Ectodermal cell (in vitro differentiated cells): ENCODE data around the gene YTHDC2.

Experiments
- H3K27ac ChIP-seq: 2 replicates; pipeline ENCODE4 v1.7.0; 2013; ENCODE audit warnings: mild to moderate bottlenecking, low read depth, low read length; ENCODE audit not compliant: insufficient read depth, poor library complexity, severe bottlenecking
- H3K27me3 ChIP-seq: 2 replicates; pipeline ENCODE4 v1.7.0; 2013; ENCODE audit warnings: mild to moderate bottlenecking, low read length; ENCODE audit not compliant: insufficient read depth, control insufficient read depth, poor library complexity, severe bottlenecking
- H3K36me3 ChIP-seq: one replicate; pipeline ENCODE4 v1.7.0; 2013; ENCODE audit warnings: low read length; ENCODE audit not compliant: control insufficient read depth, insufficient read depth
- H3K4me1 ChIP-seq: one replicate; pipeline ENCODE4 v1.7.0; 2013; ENCODE audit warnings: low read length; ENCODE audit not compliant: control insufficient read depth, insufficient read depth
- H3K4me3 ChIP-seq: 2 replicates; pipeline ENCODE4 v1.7.0; 2013; ENCODE audit warnings: low read depth, low read length, control low read depth; ENCODE audit not compliant: insufficient read depth
- H3K9me3 ChIP-seq: 2 replicates; pipeline ENCODE4 v1.7.0; 2013; ENCODE audit warnings: mild to moderate bottlenecking, low read length, moderate library complexity; ENCODE audit not compliant: control insufficient read depth
- WGBS, 2 experiments: methylation state at CpG; one replicate each; pipeline ENCODE4 v1.1.7; 2013; ENCODE audit warnings: missing lambda C conversion rate in 2 of 2; 5-methylcytosine and 5-hydroxymethylcytosine counted together

YTHDC2 gene

GRCh38 chr5:113518884-113519283, 5.4 kb downstream of the YTHDC2 start:
- H3K36me3 ChIP-seq = no peaks in the 10 kb centered on the region
- 95 to 98% methylated on average over 4 of the region's 4 CpGs for WGBS, 2 experiments
- H3K27ac ChIP-seq = no peak overlapping the region
- no peaks in the 10 kb centered on the region for H3K9me3 ChIP-seq
- peaks cover 5% of the 10 kb centered on the region for H3K4me1 ChIP-seq
- no peak overlapping the region for H3K4me3 ChIP-seq
- no peaks in the 10 kb centered on the region for H3K27me3 ChIP-seq

DNA sequence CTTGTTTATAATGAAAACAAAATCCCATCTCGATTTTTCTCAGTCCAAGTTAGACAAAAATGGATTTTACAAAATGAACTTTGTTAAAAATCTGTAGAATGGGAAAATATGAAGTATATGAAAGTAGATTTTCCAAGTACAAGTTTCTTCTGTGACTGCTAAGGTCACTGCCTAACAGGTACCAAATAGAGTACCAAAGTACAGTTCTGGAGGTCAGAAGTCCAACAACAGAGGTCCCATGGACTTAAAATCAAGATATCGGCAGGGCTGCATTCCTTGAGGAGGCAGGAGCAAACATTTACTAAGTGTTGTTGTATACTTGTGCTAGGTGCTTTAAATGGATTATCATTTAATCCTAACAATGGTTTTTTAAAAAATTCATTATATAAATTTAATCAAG, 5.9 kb downstream of the YTHDC2 start:
- no peaks in the 10 kb centered on the region for H3K9me3 ChIP-seq
- H3K36me3 ChIP-seq = no peaks in the 10 kb centered on the region
- H3K4me3 ChIP-seq = no peak overlapping the region
- no peak overlapping the region for H3K27ac ChIP-seq
- WGBS, 2 experiments = 98 to 100% methylated on average over 2 of the region's 2 CpGs
- no peaks in the 10 kb centered on the region for H3K27me3 ChIP-seq
- H3K4me1 ChIP-seq = peaks cover 4% of the 10 kb centered on the region

- Histone ChIP-seq H3K4me1 (no peaks in the 10 kb centered on the region), H3K4me3 (no peak overlapping the region), H3K27me3 (no peaks in the 10 kb centered on the region), H3K27ac (no peak overlapping the region), H3K36me3 (no peaks in the 10 kb centered on the region), H3K9me3 (no peaks in the 10 kb centered on the region)
Measured at GRCh38 chr5:113520429-113520828, 6.9 kb downstream of the YTHDC2 start.

DNA sequence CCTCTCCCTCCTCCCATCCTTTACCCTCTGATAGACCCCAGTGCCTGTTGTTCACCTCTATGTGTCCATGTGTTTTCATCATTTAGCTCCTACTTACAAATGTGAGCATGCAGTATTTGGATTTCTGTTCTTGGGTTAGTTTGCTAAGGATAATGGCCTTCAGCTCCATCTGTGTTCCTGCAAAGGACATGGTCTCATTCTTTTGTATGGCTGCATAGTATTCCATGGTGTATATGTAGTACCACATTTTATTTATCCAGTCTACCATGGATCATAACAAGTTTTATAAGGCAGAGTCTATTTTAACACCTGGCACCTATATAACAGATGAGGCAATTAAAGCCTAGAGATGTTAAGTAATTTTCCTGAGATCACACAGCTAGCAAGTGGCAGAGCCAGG, 7.4 kb downstream of the YTHDC2 start:
- no peaks in the 10 kb centered on the region for H3K9me3 ChIP-seq
- H3K4me3 ChIP-seq = no peak overlapping the region
- H3K27ac ChIP-seq = no peak overlapping the region
- H3K36me3 ChIP-seq = no peaks in the 10 kb centered on the region
- no peaks in the 10 kb centered on the region for H3K27me3 ChIP-seq
- H3K4me1 ChIP-seq = no peaks in the 10 kb centered on the region

DNA sequence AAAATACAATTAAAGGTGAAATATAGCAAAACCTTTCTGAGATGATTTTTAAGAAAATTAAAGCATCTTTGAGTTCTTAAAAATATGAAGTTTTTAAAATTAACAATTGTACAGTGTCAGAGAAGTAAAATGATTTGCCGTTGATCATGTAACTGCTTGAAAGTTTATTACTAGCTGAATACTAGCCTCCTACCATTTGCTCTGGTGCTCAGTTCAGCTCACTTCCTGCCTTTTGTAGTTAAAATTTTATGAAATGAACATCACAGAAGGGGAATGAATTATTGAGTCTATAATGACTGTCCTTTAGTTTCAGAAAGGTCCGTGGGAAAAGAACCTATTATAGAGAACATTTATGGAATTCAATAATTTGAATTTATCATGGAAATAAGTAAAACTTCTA, 9.7 kb downstream of the YTHDC2 start:
- Histone ChIP-seq H3K4me1 (no peaks in the 10 kb centered on the region), H3K27me3 (no peaks in the 10 kb centered on the region), H3K36me3 (no peaks in the 10 kb centered on the region), H3K4me3 (no peak overlapping the region), H3K27ac (no peak overlapping the region), H3K9me3 (no peaks in the 10 kb centered on the region)
- WGBS, 2 experiments = 92 to 100% methylated on average over 1 to 2 of the region's 2 CpGs

GRCh38 chr5:113524927-113525326, 11.4 kb downstream of the YTHDC2 start:
- Histone ChIP-seq H3K36me3 (no peaks in the 10 kb centered on the region), H3K27ac (no peak overlapping the region), H3K27me3 (no peaks in the 10 kb centered on the region), H3K4me3 (no peak overlapping the region), H3K9me3 (no peaks in the 10 kb centered on the region), H3K4me1 (no peaks in the 10 kb centered on the region)
- 90 to 97% methylated on average over 2 of the region's 2 CpGs for WGBS, 2 experiments

DNA sequence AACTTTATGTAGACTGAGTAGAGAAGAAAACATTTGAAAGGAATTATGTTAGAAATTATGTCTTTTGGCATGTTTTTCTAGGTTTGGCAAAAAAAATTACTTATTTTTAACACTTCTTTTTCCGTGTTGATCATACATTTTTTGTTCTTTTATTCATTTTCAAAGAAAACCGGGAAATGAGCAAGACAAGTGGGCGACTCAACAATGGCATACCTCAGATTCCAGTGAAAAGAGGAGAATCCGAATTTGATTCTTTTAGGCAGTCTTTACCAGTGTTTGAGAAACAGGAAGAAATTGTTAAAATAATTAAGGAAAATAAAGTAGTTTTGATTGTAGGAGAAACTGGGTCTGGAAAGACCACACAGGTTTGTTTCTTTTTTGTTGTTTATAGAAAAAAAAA, 12.9 kb downstream of the YTHDC2 start:
- H3K4me3 ChIP-seq = no peak overlapping the region
- H3K9me3 ChIP-seq = no peaks in the 10 kb centered on the region
- 58% methylated on average over 4 of the region's 4 CpGs for WGBS, 2 experiments

GRCh38 chr5:113527746-113528145, 14.3 kb downstream of the YTHDC2 start:
- H3K9me3 ChIP-seq = no peaks in the 10 kb centered on the region
- no peak overlapping the region for H3K4me3 ChIP-seq
- H3K27ac ChIP-seq = no peak overlapping the region
- WGBS, 2 experiments = 86 to 89% methylated on average over 5 of the region's 5 CpGs
- no peaks in the 10 kb centered on the region for H3K4me1 ChIP-seq
- peaks cover 6% of the 10 kb centered on the region for H3K36me3 ChIP-seq
- no peaks in the 10 kb centered on the region for H3K27me3 ChIP-seq

More for the DNA sequence above, 12.9 kb downstream of the YTHDC2 start:
- no peak overlapping the region for H3K27ac ChIP-seq
- peaks cover 5% of the 10 kb centered on the region for H3K36me3 ChIP-seq
- no peaks in the 10 kb centered on the region for H3K4me1 ChIP-seq
- no peaks in the 10 kb centered on the region for H3K27me3 ChIP-seq

DNA sequence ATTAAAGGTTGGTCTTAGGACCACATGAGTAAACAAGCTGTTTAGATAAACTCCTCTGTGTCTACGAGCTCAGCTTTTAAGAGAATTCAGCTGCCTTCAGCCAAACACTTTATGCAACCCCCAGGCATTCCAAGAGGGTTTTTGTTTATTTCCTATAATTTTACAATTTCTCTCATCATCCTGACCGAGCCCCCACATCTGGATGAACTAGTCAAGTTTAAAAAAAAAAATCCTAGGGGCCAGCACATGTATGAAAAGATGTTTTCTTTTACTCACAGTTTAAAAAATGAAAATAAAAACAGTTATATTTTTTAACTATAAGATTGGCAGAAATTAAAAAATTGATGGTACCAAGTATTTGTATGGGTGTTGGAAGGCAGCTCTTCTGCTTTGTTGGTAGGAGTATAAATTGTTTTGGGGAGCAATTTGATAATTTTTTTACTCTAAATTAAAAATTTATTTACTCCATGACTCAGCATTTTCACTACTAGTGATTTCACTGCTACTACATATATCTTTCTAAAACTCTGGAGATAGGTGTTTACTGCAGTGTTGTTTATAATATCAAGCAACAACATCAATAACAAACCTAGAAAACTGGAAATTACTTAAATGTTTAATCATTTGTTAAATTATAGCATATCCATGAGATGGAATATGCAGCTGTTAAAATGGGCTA, 18.1 kb downstream of the YTHDC2 start:
- Histone ChIP-seq H3K9me3 (no peaks in the 10 kb centered on the region), H3K4me3 (no peak overlapping the region), H3K36me3 (peaks cover 15% of the 10 kb centered on the region), H3K27ac (no peak overlapping the region), H3K27me3 (no peaks in the 10 kb centered on the region), H3K4me1 (no peaks in the 10 kb centered on the region)
- WGBS, 2 experiments = 77 to 94% methylated on average over 1 to 2 of the region's 2 CpGs

DNA sequence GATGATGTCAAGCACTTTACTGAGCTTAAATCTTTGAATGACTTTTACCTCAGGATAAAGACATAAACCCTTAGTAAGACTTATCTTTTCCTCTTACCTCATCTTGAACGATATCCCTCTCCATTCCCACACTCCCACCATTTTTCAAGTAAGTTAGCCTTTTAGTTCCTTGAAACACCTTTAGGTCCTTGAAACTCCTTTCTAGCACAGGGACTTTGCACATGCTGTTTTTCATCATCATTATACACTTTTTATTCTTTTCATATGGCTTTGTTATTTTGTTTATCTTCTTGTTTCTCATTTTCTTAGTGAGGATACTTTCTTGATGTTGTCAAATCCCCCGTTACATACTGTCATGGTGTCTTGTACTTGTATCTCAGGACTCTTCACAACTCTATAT, 24.8 kb downstream of the YTHDC2 start:
- H3K27me3 ChIP-seq = no peaks in the 10 kb centered on the region
- H3K36me3 ChIP-seq = peaks cover 4% of the 10 kb centered on the region
- 66 to 96% methylated on average over 1 to 2 of the region's 2 CpGs for WGBS, 2 experiments
- H3K9me3 ChIP-seq = no peaks in the 10 kb centered on the region
- H3K27ac ChIP-seq = no peak overlapping the region
- no peak overlapping the region for H3K4me3 ChIP-seq
- no peaks in the 10 kb centered on the region for H3K4me1 ChIP-seq

DNA sequence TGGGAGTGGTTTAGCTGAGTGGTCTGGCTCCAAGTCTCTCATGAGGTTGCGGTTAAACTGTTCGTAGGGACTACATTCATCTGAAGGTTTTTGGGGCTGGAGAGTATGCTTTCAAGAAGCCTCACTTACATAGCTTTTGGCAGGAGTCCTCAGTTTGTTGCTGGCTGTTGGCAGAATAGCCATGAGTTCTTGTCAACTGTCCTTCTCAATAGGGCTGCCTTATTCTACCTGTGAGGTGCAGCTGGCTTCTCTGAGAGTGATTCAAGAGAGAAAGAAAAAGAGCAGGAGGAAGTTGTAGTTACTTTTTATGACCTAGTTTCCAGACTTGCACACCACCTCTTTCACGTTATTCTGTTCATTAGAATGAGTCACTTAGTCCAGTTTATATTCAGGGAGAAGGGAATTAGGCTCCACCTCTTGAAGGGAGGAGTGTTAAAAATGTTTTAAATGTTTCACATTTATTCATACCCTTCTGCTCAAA, 33.2 kb downstream of the YTHDC2 start:
- H3K27ac ChIP-seq = no peak overlapping the region
- WGBS, 2 experiments = 92 to 98% methylated on average over 2 to 3 of the region's 3 CpGs
- H3K36me3 ChIP-seq = no peaks in the 10 kb centered on the region
- H3K4me3 ChIP-seq = no peak overlapping the region
- H3K27me3 ChIP-seq = no peaks in the 10 kb centered on the region
- H3K4me1 ChIP-seq = no peaks in the 10 kb centered on the region
- H3K9me3 ChIP-seq = no peaks in the 10 kb centered on the region
